HG03469 (cell line): ENCODE measurements around the gene GALNT7.

ENCODE experiments used
- ATAC-seq: cut with Tn5 transposase; IDR thresholded peaks from one replicate; pipeline ENCODE4 v1.9.1; 2021; ENCODE audit warnings: mild to moderate bottlenecking, moderate library complexity, moderate number of reproducible peaks; ENCODE audit not compliant: unreplicated experiment

Gene GALNT7

DNA sequence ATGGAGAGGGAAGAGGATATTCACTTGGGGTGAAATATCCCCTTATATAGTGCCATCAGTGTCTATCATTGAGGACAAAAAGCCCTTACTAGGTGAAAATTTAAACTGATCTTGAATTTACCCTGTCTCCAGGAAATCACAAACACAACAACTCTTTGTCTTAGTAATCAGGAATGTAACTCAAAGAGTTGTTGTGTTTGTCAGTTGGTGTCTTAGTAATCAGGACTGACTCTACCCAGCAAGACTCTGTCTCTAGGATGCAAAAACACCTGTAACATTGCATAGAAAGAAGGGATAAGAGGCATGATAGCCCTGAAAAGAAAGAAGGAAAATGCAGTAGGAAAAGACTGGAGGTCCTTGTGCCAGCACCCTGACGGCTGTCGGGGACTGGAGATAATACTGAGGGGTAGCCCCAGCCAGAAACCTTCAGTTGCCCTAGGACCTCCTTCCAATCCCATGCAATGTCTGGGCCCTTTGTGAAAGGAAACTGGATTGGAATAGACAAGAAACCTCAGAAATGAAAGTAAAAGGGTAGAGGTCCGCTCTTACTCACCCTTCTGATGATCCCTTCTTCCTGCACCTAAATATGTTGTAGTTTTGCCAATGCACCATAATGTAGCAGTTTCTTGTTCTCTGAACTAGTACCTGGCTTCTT is 120.2 kb downstream of the GALNT7 start:
- ATAC-seq = no peak

DNA sequence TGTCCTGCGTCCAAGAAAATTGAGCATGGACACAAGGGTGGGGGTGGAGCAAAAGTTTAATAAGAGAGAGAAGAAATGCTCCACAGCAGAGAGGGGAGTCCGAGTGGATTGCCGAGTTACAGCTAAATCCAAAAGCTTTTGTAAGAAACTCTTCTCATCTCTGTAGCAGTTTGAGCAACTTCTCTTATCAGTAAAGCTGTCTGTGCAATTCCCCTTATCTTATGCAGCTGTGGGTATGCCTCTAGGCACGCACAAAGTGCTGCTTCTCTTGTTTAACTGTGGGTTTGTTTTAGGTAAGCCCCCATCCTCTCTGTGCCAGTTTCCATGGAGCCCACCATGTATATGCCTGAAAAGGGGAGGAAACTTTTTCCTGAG is 120.7 kb downstream of the GALNT7 start:
- no peak for ATAC-seq

DNA sequence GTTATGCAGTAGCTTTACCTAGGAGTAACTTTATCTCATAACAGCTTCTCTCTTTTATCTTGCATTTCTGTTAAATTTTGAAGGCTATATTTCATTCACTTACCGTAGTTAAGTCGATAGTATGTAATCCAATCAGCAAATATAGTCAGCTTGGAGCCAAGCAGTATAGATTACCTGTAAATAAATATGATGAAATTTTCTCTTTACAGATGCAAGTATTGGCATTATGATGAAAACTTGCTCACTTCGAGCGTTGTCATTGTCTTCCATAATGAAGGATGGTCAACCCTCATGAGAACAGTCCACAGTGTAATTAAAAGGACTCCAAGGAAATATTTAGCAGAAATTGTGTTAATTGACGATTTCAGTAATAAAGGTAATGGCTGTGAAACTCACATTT is 123.3 kb downstream of the GALNT7 start:
- no peak for ATAC-seq

DNA sequence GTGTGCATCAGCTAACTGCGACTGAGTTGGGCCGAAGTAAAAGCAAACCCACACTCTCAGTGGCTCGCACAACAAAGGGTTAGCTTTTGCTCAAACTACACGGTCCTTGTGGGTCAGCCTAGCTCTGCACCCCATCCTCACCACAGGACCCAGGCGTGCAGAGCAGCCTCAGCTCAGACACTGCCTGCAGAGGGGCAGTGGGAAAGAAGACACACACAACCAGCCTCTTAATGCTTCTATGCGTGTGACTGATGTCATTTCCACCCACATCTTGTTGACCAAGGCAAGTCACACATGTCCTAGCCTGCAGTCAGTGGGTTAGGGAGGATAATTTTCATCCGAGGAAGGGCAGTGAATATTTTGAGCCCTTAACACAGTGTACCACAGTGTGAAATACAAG is 125.1 kb downstream of the GALNT7 start:
- ATAC-seq = no peak

DNA sequence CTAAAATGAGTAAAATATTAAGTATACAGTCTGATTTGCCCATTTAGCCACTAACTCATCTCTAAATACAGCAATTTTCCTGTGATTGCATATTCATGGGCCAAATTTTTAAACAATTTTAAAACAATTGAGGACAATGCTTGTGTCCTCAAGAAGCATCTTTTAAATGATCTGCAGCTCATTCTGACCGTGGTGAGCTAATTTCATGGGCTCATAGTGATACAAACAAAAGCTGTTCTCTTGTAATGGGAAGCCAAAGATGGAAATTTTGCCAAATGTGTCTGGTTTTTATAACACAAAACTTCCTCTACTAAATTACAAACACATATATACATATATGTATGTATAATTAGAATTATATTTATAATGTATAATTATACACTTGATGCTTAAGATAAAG is 125.8 kb downstream of the GALNT7 start:
- no peak for ATAC-seq

DNA sequence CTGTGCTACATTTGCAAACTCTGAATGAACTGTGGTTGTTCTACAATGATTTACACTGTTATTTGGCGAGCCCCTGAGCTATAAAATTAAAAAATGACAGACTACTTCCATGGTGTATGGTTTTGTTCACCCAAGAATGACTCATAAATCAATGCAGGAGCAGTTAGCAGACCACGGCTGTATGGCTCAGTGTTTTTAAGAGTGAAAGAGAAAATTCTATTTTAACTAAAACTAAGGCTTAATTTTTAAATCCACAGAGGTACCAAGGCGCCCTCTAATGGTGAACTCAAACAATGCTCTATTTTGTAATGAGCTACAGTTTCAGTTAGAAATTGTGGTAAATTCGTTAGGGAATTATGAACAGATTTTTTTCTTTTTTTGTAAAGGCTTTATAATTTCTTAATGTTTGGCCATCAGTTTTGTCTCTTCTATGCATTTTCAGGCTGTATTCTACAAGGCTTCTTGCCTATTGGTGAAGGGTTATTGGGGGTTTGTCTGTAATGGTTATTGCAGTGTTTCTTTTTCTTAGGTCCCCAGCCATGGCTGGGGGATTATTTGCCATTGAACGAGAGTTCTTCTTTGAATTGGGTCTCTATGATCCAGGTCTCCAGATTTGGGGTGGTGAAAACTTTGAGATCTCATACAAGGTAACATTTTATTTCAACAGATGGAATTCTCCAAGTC is 133.0 kb downstream of the GALNT7 start:
- no peak for ATAC-seq

DNA sequence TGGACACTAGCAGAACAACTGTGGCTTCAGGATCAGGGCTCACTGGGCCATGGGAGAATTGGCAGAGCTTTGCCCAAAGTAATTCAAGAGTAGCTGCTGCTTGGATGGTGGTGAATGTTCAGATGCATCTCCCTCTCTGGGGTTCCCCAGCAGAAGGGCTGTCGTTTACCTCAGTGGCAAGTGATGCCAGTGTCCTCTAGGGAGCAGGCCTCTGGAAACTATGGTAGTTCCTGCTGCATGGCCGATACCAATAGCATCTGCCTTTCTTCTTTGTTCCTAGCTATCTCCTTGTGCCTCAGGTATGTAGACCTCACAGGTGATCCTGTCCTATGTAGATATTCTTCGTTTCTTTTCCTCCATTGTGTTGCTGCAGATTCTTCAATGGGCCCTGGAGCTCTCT is 139.2 kb downstream of the GALNT7 start:
- ATAC-seq = no peak

DNA sequence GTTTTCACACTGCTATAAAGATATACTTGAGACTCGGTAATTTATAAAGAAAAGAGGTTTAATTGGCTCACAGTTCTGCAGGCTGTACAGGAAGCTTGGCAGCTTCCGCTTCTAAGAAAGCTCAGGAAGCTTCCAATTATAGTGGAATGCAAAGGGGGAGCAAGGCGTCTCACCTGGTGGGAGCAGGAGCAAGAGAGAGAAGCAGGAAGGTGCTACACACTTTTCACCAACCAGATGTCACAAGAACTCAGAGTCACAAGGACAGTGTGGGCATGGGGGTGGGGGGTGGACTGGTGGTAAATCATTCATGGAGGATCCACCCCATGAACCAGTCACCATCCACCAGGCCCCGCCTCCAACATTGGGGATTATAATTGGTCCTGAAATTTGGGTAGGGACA is 142.8 kb downstream of the GALNT7 start:
- no peak for ATAC-seq

DNA sequence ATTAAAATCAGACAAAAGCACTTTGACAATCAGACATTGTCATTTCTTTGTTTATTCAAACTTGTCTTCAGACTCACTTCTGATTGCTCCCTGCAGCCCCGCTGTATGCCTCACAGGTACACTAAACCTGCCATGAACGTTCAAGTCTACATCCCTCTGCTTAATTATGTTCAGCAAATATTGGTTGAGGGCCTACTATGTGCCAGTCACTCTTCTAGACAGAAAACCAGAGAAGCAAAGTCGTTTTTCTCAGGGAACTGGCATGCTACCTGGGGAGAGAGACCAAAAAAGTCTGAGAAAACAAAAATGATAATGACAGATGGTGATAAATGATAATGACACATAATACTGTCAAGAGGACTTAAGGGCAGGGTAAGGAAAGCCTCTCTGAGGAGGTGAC is 146.1 kb downstream of the GALNT7 start:
- no peak for ATAC-seq

DNA sequence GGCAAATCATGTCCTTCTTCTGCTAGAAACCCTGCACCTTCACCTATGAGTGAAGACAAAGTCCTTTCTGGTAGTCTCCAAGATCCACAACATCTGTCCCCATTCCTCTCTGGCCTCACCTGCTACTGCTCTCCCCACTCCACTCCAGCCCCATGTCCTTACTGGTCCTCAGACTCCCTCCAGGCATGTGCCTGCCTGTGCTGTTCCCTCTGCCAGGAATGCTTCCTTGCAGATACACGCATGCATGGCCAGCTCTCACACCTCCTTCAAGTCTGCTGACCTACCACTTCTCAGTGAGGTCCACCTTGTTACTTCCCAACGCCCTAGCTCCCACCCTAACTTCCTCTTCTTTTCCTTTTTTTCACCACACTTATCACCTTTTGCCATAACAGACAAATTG is 147.4 kb downstream of the GALNT7 start:
- ATAC-seq = no peak

DNA sequence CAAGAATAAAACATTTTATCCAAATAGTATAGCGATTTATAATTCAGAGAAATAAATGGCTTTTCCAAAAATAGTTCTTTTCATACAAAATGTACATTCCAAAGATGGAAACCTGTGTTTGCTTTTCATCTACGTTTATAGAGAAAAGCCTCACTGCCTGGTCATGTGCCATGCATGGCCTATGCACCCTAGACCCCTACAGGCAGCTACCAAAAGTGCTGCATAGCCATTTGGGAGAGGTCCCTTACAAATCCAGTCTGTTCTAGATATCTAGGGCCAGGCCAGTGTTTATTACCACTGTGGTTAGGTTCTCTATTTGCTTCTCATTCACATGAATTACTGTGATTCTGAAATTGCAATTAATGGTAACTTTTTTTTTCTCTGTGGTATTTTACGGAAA is 148.4 kb downstream of the GALNT7 start:
- ATAC-seq = no peak

DNA sequence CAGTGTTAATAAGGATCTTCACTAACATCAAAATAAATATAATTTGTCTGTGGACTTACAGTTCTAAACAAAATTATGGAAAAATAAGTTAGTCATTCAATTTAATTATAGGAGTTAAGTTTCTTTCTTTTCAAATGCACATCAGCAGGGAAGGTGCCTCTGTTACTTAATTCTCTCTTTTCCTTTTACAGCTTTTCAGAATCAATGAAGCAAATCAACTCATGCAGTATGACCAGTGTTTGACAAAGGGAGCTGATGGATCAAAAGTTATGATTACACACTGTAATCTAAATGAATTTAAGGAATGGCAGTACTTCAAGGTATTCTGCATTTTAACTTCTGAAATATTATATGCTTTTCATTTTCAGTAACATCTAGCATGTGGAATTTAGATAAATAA is 149.6 kb downstream of the GALNT7 start:
- ATAC-seq = no peak

DNA sequence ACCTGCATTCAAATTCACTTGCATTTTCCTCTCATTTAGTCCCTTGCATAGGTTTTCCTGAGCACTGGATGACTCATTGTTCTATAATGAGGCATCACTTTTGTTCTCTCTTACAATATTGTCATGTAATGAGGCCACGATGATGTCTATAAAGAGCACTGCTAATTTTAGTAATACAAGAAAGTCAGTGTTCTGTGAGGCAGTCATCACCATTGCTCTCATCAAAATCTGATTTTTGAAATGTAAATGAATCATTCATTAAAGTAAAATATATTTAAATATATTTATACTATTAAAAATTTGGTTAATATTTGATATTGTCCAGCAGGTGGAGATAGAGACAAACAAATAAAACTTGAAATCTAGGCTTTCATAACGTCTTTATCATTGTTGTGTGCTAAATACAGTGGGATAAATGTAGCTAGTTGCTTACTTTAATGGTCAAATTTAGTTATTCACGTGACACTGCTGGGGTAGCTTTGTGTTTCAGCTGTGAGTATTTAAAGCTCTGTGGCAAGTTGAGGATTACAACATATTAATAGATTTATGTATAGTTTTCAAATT is 150.1 kb downstream of the GALNT7 start:
- peak; percentile 45 for ATAC-seq

DNA sequence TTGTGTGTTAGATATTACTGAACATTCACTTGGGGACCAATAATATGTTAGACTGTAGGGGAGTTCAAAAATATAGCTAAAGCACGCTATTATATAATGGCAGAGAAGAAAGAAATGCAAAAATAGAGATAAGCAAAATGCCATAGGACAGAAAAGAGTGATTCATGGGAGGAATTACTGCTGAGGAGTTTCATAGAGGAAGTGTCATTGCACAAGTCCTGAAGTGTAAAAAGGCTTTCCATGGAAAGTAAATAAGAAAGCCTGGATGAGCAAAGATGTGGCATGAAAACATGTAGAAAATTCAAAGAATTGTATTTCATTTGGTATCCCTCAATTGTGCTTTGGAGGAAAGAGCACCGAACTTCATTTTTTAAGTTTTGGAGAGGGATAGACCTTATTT is 151.1 kb downstream of the GALNT7 start:
- no peak for ATAC-seq

DNA sequence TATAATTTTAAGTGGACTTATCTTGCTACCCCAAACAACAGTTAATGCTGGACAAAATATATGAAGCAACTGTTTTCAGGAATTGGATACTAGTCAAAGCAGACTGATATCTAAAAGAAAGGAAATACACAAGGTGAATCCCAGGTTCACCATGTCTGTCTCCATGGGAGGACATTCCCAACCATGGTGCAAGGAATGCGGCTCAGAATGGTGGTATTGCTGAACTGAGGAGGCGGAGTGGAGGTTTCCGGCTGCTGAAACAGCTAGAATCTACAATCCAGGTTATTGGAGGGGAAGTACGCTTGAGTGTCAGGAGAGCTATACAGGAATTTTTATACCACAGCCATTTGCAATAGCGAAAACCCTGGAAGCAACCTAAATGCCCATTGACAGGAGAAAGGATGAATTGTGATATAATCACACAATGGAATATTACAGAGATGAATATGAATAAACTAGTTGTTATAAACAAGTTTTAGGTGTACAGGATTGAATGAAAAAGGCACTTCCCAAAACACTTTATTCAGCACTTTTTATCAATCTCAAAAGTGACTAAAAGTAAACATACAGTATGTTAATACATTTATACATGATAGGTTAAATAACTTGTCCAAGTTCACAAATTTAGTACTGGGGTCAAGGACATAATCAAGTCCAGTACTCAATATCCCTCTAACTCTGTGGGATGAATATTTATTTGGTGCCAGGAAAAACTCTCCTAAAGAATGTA is 156.6 kb downstream of the GALNT7 start:
- ATAC-seq = no peak

DNA sequence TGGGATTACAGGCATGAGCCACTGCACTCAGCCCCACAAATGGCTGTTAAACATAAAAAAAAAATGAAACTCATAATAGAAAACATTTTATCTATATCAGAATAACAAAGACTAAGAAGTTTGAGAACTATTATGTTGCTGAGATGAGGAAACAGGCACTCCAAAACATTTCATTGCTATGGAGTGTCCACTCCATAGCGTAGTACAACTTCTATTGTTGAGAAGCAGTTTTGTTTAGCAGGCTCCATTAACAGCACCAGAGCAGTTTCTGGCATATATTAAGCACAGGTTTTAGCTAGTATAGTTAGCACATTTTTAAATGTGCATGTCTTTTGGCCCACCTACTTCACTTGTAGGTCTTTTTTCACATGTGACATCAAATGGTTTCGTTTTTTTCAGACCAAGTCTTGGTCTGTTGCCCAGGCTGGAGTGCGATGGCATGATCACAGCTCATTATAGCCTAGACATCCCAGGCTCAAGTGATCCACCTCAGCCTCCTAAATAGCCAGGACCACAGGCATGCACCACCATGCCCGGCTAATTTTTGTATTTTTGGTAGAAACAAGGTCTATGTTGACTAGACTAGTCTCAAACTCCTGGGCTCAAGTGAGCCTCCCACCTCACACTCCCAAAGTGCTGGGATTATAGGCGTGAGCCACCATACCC is 159.8 kb downstream of the GALNT7 start:
- no peak for ATAC-seq

DNA sequence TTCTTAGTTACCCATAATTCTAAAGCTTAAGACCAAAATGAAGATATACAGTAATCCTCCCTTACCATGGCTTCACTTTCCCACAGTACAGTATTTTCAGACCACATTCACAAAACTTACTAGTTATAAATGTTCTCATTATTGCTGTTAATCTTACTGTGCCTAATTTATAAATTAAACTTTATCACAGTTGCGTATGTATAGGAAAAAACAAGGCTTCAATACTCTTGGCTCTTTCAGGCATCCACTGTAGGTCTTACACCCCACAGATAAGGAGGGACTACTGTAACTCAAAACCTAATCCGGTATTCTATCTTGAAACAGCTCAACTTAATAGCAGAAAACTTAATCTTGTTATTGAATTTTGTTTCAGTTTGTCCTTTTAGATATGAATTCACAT is 162.0 kb downstream of the GALNT7 start:
- ATAC-seq = no peak

DNA sequence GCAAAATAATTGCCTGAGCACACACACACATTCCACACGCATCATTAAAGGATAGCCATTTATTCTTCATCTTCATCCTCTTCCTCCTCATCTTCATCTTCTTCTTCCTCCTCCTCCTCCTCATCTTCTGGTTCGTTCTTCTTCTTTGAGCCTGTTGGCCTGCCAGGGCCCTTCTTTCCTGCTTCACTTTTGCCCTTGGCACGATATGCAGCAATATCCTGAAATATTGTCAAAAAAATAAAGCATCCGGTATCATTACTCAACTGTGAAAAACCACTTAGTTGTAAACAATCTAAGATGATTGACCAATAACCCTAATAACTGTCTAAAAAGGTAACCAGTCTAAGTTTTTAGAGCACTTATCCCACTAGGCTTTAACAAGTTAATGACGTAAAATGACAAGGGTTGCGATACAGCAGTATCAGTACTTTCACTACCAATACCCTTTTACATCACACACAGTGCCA is 163.4 kb downstream of the GALNT7 start:
- no peak for ATAC-seq

DNA sequence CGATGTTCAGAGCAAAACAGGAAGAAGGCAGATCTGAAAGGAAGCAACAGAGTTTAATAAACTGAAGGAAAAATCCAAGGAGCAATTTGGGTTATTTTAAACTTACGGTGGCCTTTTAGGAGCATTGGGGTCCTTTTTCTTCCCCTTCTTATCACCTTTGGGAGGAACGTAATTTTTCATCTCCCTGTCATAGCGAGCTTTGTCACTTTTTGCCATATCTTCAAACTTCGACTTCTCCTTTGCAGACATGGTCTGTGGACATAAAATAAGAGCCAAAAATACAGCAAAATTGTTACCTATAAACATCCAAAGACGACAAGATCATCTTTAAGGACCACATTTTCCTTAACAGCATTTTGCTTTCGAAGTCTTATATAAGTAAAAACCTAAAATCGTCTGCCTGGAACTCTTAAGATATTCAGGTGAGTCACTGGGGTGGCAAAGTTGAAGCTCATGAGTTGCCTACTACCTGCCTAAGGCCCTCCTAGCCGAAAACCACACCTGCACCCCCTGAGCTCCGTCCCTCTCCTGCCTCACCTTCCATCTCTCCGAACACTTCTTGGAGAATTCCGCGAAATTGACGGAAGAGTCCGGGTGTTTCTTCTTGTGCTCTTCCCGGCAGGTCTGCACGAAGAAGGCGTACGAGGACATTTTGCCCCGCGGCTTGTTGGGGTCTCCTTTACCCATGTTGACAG is 164.5 kb downstream of the GALNT7 start:
- no peak for ATAC-seq

DNA sequence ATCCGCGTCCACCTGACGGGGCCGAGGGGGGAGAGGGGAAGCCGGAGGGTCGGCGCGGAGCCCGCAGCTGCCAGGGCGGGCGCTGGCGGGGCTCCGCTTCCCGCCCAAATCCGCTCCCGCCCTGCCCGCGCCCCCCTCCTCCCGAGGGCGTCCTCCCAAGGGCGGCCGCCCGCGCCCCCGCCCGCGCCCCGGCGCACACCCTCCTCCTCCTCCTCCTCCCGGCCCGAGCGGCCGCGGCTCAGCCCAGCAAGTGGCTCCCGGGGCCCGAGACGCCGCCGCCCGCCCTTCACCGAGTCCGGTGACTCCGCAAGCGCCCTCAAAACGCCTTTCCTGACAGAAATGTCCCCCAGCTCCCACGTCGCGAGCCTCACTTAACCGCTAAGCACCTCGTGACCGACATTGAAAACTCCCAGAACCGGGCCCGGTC is 165.1 kb downstream of the GALNT7 start:
- ATAC-seq = no peak
